Activated T-helper 9 cell treated with anti-CD3 and anti-CD28 coated beads, Interleukin-2, amount 50 U/mL, for 16 hours (primary cell): Measurements from ENCODE around the gene DDX56.
"Not testable (repeated sequence)": the region's sequence is repeated elsewhere in the genome, so short reads cannot be mapped to it uniquely, and the experiment has no call there.

Experiments
- DNase-seq: peaks from one replicate; pipeline ENCODE4 v3.0.0-alpha.2; 2020; ENCODE audit warnings: low read depth

DDX56 gene

GRCh38 chr7:44573464-44574286, at the start of gene DDX56:
TSS of gene DDX56 (minus strand) at chr7:44573908. CDS start at chr7:44573895, 13 bp downstream.
- peak; percentile 88 for DNase-seq

- no peak for DNase-seq
Observed at GRCh38 chr7:44622342-44623151, 48.8 kb upstream of the DDX56 start.

DNA sequence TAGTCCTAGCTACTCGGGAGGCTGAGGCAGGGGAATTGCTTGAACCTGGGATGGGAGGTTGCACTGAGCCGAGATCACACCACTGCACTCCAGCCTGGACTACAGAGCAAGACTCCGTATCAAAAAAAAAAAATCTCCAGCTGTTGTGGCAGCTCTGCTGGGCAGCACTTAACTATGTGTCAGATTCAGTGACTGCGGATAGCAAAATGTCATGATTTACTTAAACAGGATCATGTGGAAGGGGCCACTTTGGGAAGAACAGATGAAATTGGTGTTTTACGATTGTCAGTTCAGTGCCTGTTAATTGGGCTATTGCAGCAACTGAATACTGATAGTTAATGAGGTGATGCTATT, 48.0 kb upstream of the DDX56 start:
- DNase-seq, result no peak

DNA sequence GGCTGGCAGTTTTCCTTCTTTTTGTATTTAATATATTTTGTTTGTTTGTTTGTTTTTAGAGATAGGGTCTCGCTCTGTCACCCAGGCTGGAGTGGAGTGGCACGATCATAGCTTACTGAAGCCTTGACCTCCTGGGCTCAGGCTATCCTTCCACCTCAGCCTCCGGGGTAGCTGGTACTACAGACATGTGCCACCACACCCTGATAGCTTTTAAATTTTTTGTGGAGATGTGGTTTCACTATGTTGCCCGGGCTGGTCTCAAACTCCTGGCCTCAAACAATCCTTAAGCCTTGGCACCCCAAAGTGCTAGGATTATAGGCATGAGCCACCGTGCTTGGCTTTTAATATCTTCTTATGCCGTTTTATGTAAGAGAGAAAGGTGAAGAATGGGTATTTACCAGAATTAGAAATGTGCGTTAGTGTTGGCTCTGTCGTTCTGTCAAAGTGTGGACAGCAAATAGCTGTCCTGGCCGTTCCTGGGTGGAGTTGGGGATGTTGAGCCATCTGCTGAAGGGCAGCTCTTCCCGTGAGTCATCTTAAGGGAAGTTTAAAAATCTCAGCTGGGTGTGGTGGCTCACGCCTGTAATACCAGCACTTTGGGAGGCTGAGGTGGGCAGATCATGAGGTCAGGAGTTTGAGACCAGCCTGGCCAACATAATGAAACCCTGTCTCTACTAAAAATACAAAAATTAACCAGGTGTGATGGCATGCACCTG, 47.5 kb upstream of the DDX56 start:
- no peak for DNase-seq

- DNase-seq, result no peak
Observed at GRCh38 chr7:44618753-44619152, 45.0 kb upstream of the DDX56 start.

DNA sequence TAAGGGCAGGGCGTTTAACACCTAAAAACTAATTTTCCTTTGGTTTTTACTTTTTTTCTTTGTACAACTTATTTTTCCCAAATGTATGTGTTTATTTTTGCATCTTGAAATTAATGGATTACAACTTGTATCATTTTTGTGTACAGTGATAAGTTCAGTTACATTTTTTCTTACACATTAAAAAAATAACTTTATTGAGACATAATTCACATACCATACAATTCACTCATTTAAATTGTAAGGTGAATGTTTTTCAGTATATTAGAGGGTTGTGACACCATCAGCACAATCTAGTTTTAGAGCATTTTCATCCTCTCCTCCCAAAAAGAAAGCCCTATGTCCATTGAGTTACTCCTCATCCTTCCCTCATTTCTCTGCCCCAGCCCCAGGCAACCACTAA, 44.3 kb upstream of the DDX56 start:
- no peak for DNase-seq

GRCh38 chr7:44617225-44617890, 43.6 kb upstream of the DDX56 start:
- no peak for DNase-seq

DNA sequence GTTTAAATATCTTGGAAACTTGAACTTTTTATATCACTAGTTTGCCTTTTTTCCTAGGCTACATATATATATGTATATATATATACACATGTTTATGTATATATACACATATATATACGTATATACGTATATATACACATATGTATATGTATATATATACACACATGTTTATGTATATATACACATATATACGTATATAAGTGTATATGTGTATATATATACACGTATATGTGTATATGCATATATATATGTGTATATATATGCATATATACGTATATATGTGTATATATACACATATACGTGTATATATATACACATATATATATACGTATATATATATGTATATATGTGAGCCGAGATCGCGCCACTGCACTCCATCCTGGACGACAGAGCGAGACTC, 42.8 kb upstream of the DDX56 start:
- no peak for DNase-seq

DNA sequence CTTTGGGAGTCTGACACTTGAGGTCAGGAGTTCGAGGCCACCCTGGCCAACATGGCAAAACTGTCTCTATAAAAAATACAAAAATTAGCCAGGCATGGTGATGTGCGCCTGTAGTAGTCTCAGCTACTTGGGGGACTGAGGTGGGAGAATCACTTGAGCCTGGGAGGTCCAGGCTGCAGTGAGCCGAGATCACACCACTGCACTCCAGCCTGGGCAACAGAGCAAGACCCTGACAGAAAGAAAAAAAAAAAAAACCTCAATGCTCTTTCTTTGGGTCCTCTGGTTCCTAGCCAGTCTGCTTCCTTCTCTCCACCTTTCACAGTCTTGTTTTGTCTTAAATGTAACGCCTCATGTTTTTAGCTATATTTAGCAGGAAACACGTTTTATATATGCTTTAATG, 42.1 kb upstream of the DDX56 start:
- no peak for DNase-seq

GRCh38 chr7:44615149-44615611, 41.5 kb upstream of the DDX56 start:
- DNase-seq, result no peak

DNA sequence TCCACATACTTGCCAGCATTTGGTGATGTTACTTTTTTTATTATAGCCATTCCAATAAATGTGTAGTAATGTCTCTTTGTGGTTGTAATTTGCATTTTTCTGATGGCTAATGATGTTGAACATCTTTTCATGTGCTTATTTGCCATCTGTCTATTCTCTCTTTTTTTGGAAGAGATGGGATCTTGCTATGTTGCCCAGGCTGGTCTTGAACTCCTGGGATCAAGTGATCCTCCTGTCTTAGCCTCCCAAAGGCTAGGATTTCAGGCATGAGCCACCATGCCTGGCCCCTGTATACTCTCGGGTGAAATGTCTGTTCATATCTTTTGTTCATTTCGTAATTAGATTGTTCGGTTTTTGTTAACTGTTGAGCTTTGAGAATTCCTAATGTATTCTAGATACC, 36.1 kb upstream of the DDX56 start:
- no peak for DNase-seq

DNA sequence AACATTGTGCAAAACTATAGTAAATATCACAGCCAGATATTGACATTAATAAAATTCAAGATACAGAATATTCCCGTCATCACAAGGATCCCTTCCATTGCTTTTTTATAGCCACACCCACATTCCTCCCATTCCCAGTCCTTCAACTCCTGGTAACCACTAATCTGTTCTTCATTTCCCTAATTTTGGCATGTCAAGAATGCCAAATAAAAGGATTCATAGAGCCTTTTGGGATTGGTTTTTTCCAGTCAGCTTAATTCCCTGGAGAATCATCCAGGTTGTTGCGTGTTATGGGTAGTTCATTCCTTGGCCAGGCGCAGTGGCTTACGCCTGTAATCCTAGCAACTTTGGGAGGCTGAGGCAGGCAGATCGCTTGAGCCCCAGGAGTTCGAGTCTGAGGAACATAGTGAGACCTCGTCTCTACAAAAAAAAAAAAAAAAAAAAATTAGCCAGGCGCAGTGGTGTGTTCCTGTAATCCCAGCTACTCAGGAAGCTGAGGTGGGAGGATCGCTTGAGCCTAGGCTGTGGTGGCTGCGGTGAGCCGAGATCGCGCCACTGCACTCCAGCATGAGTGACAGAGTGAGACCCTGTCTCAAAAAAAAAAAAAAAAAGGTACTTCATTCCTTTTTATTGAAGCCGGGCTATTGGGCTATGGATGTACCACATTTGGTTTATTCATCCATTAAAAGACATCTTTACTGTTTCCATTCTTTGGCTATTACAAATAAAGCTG, 35.4 kb upstream of the DDX56 start:
- no peak for DNase-seq

GRCh38 chr7:44607141-44608068, 33.7 kb upstream of the DDX56 start:
- no peak for DNase-seq

DNA sequence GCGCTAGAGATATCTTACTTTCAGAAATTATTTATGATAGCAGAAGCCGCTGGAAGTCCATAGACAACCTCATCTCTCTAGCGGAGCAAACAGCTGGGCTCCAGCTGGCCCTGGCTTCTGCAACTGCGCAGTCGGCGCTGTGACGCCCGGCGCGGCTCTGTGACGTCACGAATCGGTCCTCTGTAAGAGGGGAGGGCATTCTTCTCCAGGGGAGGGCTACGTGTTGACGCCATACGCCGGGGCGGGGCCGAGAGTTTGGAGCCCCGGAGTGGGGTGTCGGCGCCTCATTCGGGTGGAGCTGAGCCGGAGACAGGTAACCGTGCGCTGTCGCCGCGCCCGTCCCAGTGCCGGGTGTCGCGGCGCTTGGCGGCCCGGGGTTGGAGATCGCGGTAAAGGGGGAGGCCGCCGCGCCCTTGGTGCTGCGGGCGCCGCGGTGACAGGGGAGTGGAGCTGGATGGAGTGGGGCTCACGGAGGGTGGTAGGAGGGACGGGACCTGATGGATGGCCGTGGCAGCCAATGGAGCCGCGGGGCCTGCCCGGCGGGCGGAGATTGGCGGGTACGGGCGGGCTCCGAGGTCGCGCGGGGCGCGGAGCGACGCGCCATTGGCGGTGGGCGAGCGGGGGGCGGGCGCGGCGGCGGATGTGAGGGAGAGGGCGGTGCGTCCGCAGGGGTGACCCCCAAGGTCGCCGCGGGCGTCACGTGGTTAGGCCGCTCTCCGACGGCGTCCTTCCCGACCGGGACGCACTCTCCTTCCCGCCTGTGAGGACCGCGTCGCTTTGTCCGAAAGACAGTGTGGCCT, 32.8 kb upstream of the DDX56 start, which contains the start of gene OGDH:
Gene OGDH (plus strand): TSS at position 287 of the 800 bp plus-strand sequence. CDS start 17,717 bp downstream, outside the sequence.
- DNase-seq, result peak; percentile 98

GRCh38 chr7:44604941-44605340, 31.2 kb upstream of the DDX56 start:
- no peak for DNase-seq

DNA sequence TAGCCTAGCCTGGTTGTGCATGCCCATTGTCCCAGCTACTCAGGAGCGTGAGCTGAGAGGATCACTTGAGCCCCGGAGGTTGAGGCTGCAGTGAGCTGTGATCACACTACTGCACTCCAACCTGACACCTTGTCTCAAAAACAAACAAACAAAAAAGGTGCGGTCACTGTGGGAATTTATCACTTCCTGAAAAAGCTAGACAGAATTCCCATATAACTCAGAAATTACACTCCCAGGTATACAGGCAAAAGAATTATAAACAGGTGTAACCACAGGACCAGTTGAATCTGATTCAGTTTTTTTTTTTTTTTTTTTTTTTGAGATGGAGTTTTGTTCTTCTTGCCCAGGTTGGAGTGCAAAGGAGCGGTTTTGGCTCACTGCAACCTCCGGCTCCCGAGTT, 29.5 kb upstream of the DDX56 start:
- no peak for DNase-seq

GRCh38 chr7:44602576-44602910, 28.8 kb upstream of the DDX56 start:
- no peak for DNase-seq

DNA sequence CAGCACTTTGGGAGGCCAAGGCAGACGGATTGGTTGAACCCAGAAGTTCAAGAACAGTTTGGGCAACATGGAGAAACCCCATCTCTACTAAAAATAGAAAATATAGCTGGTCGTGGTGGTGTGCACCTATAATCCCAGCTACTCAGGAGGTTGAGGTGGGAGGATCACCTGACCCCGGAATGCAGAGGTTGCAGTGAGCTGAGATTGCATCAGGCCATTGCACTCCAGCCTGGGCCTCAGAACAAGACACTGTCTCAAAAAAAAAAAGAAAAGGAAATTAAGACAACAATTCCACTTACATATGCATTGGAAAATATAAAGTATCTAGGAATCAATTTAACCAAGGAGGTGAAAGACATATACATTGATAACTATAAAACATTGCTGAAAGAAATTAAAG, 25.5 kb upstream of the DDX56 start:
- no peak for DNase-seq

DNA sequence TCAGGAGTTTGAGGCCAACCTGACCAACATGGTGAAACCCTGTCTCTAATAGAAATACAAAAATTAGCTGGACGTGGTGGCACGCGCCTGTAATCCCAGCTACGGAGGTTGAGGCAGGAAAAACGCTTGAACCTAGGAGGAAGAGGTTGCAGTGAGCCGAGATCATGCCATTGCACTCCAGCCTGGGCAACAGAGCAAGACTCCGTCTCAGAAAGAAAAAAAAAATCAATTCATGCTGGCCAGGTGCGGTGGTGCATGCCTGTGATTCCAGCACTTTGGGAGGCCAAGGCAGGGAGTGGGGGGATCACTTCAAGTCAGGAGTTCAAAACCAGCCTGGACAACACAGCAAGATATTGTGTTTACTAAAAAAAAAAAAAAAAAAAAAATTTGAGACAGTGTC, 23.5 kb upstream of the DDX56 start:
- DNase-seq, result not testable (repeated sequence)
